CD4-positive, alpha-beta T cell treated with Interleukin-21 for 1 hour (primary cell): ENCODE measurements around the gene SLC16A10.
"Not testable (repeated sequence)": the region's sequence is repeated elsewhere in the genome, so short reads cannot be mapped to it uniquely, and the experiment has no call there.

Experiments used
- DNase-seq: peaks from one replicate; pipeline ENCODE4 v3.0.0-alpha.2; 2020

The SLC16A10 gene

DNA sequence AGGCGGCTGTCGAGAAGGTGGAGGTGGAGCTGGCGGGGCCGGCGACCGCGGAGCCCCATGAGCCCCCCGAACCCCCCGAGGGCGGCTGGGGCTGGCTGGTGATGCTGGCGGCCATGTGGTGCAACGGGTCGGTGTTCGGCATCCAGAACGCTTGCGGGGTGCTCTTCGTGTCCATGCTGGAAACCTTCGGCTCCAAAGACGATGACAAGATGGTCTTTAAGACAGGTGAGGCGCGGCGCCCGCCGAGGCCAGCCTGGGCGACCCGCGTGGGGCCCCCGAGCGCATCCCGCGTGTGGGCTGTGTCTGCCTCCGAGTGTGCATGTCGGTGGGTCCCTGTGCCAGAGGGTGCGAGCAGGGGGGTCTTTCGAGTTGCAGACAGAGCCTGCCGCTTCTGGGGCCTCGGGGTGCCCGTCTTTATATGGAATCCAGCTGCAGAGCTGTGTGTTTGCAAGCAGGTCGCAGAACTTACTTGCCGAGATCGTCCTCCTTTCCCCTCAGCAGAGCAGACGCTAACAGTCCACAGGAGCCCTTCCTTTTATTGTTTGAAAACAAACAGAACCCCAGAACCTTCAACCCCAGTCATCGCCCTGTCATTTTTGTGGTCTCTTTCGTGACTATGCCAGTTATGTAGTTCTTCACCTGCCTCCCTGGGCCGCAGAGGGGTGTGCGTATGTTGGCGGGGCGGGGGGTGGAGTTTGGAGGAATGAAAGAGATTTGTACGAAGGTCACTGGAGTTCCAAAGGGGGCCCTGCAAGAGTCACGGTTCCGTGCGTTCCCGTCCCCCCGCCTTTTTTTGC is 766 bp downstream of the SLC16A10 start:
- peak; percentile 56 for DNase-seq

DNA sequence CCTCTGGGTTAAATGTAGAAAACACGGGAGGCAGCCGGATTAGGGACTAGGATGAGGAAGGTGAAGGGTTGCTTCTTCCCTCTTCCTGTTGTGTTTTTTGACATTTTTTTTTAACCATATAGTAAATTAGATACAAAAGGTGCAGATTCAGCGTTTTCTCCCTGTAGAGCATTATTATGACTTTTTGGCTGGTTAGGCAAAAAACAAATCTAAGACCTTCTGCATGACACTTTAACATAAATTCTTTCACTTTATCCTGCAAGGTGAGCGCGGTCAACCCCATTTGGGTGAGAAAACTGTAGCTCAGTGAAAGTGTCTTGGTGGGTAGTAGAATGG is 1.3 kb downstream of the SLC16A10 start:
- DNase-seq: no peak

- DNase-seq: no peak
These were observed 3.5 kb downstream of the SLC16A10 start for GRCh38 chr6:111090766-111091165.

DNA sequence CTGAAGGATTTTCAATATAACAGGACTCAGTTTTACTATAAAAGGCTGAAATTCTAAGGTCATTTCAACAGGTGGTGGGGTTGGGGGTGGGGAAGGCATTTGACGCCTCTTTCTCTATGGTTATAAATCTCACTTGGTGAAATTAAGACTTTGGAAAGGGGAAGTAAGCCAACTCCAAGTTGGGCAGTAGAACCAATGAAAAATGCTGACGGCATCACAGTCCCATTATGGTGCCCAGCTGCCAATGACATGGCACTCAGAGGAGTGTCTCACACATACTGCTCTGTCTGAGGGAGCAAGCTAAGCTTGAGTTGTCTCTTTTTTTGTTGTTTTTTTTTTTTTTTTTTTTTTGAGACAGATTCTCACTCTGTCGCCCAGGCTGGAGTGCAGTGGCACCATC is 4.7 kb downstream of the SLC16A10 start:
- DNase-seq: no peak

- not testable (repeated sequence) for DNase-seq
These were observed 8.2 kb downstream of the SLC16A10 start for GRCh38 chr6:111095488-111095887.

DNA sequence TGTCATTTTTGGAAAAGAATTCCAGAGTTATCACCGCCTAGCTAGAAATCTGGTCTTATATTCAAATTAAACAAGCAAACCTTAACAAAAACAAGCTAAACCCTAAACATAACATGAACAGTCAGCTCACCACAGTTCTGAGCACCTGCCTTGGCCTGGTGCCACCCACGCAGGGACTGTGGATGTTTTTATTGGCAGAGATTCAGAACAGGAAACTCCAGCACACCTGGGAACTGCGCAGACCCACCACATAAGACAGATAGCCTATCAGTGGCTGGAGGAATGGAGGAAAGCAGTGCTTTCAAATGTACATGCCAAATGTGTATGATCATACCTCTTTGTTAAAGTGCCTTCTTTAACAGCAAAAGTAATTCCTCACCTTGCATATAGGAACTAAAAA is 8.9 kb downstream of the SLC16A10 start:
- DNase-seq: peak; percentile 45

- no peak for DNase-seq
These were observed 11.3 kb downstream of the SLC16A10 start for GRCh38 chr6:111098597-111098996.

DNA sequence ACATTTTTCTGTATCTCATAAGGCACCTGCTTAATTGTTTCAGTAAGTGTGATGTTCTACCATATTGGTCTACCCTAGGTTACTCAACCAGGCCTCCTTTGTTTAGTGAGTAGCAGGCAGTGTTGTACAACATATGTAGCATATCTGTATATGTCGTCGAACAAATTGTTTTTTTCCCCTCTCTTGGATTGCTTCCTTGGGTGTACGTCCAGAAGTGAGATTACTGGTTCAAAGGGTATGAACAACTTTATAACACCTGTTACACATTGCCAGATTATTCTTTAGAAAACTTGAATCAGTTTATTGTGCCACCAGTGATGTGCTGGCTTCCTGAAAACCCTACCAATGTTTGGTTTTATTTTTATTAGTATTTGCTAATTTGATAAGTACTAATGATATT is 14.7 kb downstream of the SLC16A10 start:
- no peak for DNase-seq

DNA sequence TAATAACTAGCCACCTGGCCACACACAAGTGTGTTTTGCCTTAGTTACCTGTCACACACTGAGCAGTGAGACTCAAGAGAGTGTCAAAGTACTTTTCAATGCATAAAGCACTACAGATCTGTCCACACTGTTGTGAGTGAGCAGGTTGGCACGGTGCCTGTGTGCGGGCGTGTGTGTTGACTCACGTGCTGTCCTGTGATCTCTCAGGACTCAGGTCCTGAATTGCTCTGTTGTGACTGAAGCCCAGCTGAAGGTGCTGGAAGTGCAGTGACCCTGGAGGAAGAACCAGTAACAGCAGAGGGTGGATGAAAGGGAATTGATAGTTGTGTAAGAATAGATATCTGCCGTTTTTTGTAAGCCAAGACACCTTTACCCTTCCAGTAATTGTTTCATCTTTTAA is 18.3 kb downstream of the SLC16A10 start:
- no peak for DNase-seq

GRCh38 chr6:111107589-111107988 is 20.3 kb downstream of the SLC16A10 start:
- no peak for DNase-seq

GRCh38 chr6:111110036-111110435 is 22.7 kb downstream of the SLC16A10 start:
- no peak for DNase-seq

DNA sequence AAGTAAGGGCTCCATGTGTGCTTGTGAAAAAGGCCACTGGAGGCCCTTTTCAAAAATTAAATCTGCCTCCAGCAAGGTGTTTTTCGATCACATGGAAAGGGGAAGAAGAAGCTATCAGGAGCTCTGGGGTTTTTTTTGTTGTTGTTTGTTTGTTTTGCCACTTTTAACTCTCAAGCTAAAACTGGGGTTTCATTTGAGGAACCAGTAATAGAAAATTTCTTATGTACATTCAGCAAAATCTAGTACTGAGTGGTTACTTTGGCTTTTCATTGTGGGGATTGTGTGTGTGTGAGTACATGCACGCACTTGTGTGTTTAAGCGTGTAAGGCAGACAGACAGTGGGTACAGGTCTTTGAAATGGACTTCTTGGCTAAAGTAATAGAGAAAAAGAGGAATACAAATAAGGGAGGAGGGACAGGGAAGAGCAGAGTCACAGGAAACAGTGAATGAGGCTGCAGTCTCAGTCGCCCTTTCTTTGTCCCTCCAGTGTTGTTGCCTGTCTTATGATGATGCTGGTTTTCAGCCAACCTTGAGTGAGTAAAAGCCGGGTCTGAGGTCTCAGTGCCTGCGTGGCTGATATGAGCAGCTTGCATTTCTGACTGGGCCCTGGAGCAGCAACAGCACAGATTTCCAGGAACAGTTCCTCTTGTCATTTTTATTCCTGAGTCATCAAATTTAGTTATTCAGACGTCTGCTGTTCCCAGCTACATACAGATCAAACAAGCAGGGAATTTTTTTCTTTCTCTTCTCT is 26.2 kb downstream of the SLC16A10 start:
- no peak for DNase-seq

- DNase-seq: no peak
These were observed 26.8 kb downstream of the SLC16A10 start for GRCh38 chr6:111114087-111114443.

DNA sequence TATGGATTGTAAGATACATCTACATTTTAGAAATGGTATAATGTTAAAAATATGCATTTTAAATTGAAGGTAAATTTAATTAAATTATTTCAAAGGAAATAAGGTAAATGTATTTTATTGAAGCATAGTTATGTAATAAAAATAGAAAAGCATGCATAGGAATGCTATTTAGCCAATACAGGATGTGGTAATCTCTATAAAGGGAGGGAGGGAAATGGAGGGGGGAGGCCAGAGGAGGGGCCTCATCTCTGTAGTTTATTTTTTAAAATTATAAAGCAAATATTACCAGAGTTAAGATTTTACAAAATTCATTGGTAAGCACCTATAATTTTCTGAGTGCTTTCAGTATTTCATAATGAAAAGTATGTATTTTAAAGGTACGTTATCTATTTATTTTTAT is 27.2 kb downstream of the SLC16A10 start:
- DNase-seq: no peak

DNA sequence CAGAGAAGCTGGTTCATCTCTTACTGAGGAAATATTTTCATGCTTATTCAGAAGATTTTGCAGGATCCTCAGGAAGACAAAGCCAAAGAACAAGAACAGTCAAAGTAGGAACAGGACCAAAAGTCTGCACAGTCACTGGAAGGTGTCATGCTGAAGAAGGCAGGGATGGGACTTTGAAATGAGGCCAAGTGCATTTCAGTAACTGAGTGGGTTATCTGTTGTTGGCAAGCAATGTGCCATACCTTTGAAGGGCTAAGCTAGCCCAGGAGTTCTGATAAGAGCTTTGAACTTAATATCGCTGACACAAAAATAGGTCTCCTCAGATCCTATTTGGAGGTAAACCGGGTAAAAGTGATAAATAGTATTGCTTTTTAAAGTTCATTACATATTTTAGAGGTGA is 31.5 kb downstream of the SLC16A10 start:
- no peak for DNase-seq

GRCh38 chr6:111119571-111120329 is 32.4 kb downstream of the SLC16A10 start:
- DNase-seq: no peak

- DNase-seq: no peak
These were observed 34.6 kb downstream of the SLC16A10 start for GRCh38 chr6:111121789-111122350.

GRCh38 chr6:111122458-111123286 is 35.4 kb downstream of the SLC16A10 start:
- DNase-seq: no peak

GRCh38 chr6:111124406-111124805 is 37.1 kb downstream of the SLC16A10 start:
- no peak for DNase-seq

DNA sequence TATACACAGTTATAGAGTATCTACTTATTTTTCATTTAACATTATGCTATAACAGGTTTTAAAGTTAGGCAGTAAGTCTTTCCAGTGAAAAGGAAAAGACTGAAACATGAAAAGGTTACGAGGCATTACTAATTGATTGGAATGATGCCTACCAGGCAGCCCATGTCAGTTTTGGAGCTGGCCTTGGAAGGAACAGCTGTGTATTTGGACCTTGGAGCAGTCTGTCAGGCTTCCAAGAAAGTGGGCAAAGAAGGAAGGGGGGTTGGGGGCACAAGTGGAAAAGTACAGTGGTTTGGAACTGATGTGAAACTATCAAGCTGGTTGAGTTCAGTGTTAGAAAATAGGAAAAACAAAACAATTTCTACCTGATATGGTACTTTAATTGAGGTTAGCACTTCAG is 41.7 kb downstream of the SLC16A10 start:
- no peak for DNase-seq

DNA sequence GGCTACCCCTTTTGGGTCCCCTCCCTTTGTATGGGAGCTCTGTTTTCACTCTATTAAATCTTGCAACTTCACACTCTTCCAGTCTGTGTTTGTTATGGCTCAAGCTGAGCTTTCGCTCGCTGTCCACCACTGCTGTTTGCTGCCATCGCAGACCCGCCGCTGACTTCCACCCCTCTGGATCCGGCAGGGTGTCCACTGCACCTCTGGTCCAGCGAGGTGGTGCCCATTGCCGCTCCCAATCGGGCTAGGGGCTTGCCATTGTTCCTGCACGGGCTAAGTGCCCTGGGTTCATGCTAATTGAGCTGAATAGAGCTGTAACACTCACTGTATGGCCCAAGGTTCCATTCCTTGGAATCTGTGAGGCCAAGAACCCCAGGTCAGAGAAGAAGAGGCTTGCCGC is 43.7 kb downstream of the SLC16A10 start:
- not testable (repeated sequence) for DNase-seq

GRCh38 chr6:111132669-111133068 is 45.4 kb downstream of the SLC16A10 start:
- not testable (repeated sequence) for DNase-seq
